Lung (tissue), 12 donors: Measurements from ENCODE around the gene CELSR1. TPM values are rescaled to one million over a fixed set of nuclear protein-coding genes. Genes with fewer than 3 reads are reported as not detected.

ENCODE experiments used
- ATAC-seq: fragments of 200-7000 bp; cut with Tn5 transposase; one replicate; pipeline ENCODE4 v1.9.1; 2020; ENCODE audit warnings: moderate number of reproducible peaks; ENCODE audit not compliant: insufficient read depth, low FRiP score
- DNase-seq, 3 donors: peaks; one replicate each; pipeline ENCODE4 v3.0.0-alpha.2; 2013 to 2017
- H3K27ac ChIP-seq, 2 donors: one replicate each; pipeline ENCODE4 v1.5.1; 2013; ENCODE audit warnings: mild to moderate bottlenecking in 2 of 2, moderate library complexity in 2 of 2, control low read depth in 1 of 2, inconsistent platforms in 1 of 2, low read depth in 1 of 2, low read length in 1 of 2
- H3K27me3 ChIP-seq, 3 donors: one replicate each; pipeline ENCODE4 v1.5.1; 2013; ENCODE audit warnings: low read length in 2 of 3; ENCODE audit not compliant: control insufficient read depth in 3 of 3, insufficient read depth in 3 of 3
- H3K36me3 ChIP-seq, 4 donors: one replicate each; pipeline ENCODE4 v1.5.1; 2013; ENCODE audit warnings: low read length in 4 of 4, mild to moderate bottlenecking in 1 of 4, moderate library complexity in 1 of 4; ENCODE audit not compliant: control insufficient read depth in 4 of 4, insufficient read depth in 4 of 4
- H3K4me1 ChIP-seq, 5 donors: one replicate each; pipeline ENCODE4 v1.5.1; 2013; ENCODE audit warnings: low read length in 5 of 5, mild to moderate bottlenecking in 2 of 5, moderate library complexity in 1 of 5; ENCODE audit not compliant: control insufficient read depth in 5 of 5, insufficient read depth in 5 of 5
- H3K4me3 ChIP-seq: one replicate; pipeline ENCODE4 v1.5.1; 2013; ENCODE audit warnings: mild to moderate bottlenecking, control low read depth, moderate library complexity
- H3K9ac ChIP-seq, 2 donors: one replicate each; pipeline ENCODE4 v1.5.1; 2013; ENCODE audit warnings: low read length in 2 of 2, control low read depth in 1 of 2; ENCODE audit not compliant: insufficient read depth in 1 of 2
- H3K9me3 ChIP-seq, 4 donors: one replicate each; pipeline ENCODE4 v1.5.1; 2013; ENCODE audit warnings: low read length in 3 of 4, mild to moderate bottlenecking in 1 of 4, moderate library complexity in 1 of 4; ENCODE audit not compliant: control insufficient read depth in 4 of 4, insufficient read depth in 3 of 4
- CTCF ChIP-seq: IDR thresholded peaks from 2 replicates; pipeline ENCODE4 v1.5.1; 2012; ENCODE audit warnings: mild to moderate bottlenecking; ENCODE audit errors: control extremely low read depth, extremely low read depth
- WGBS, 2 donors: extraction: QIAGEN DNeasy Blood & Tissue Kit; methylation state at CpG; one replicate each; pipeline ENCODE4 v1.1.7; 2013; 5-methylcytosine and 5-hydroxymethylcytosine counted together
- polyA plus RNA-seq, 2 donors: library from polyadenylated mRNA; stranded (reverse); fragments of 200-250 nt; gene quantifications; one replicate each; pipeline ENCODE4 v1.2.1, GENCODE V29; 2013
- total RNA-seq, 2 donors: library from RNA; depleted of rRNA in 1 of 2; stranded (reverse); fragments of >200 nt in 1 of 2; gene quantifications; one replicate each; pipeline ENCODE4 v1.2.1, GENCODE V29; 2014 to 2021
- donor health status: control.
- donor health status: control.
- donor health status: Bipolar disorder and iron deficiency.
- donor health status: healthy.
- donor health status: DM: yes; HTN: yes; CAD: no.

The CELSR1 gene
- total and polyA plus RNA-seq, 4 donors = 14.0 to 65.9 (median 32.7) TPM

DNA sequence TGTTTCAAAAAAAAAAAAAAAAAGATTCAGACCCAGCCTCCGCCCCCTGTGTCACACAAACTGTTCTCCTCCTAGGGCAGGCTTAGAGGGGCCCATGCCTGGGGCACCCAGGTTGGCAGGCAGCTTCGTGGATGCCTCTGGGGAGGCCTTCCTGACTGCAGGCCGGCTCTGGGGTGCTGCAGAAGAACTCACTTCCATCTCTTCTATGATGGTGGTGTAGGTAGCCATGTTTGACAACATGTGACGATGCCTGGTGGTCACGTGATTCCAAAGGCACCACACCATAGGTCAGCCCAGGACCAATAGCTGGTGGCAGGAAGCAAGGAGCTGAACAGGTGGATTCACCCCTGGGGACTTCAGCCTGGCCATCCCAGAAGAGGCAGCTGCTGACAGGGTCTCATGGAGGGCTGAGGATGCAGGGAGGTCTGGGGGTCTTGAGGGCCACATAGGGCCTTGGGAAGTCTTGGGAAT, 24.1 kb upstream of the CELSR1 start:
- no peak overlapping the region for H3K9ac ChIP-seq
- no peaks in the 10 kb centered on the region for H3K27me3 ChIP-seq
- DNase-seq (no peak), ATAC-seq (no peak)
- WGBS, 2 donors = 70 to 84% methylated on average over 5 of the region's 5 CpGs
- H3K9me3 ChIP-seq = peaks cover 0 to 7% (median 0%) of the 10 kb centered on the region in 4 donors
- TF ChIP-seq CTCF = no peak
- no peaks in the 10 kb centered on the region for H3K36me3 ChIP-seq
- no peak overlapping the region for H3K27ac ChIP-seq
- peaks cover 0 to 11% (median 0%) of the 10 kb centered on the region in 5 donors for H3K4me1 ChIP-seq
- H3K4me3 ChIP-seq = no peak overlapping the region

- Histone ChIP-seq H3K4me1 (peaks cover 0 to 11% (median 0%) of the 10 kb centered on the region in 5 donors), H3K9ac (no peak overlapping the region), H3K9me3 (peaks cover 0 to 7% (median 0%) of the 10 kb centered on the region in 4 donors), H3K4me3 (no peak overlapping the region), H3K36me3 (no peaks in the 10 kb centered on the region), H3K27ac (no peak overlapping the region), H3K27me3 (no peaks in the 10 kb centered on the region)
- DNase-seq (no peak), ATAC-seq (no peak)
- 62 to 76% methylated on average over 14 of the region's 14 CpGs for WGBS, 2 donors
- no peak for TF ChIP-seq CTCF
Measured at GRCh38 chr22:46560696-46561295, 23.4 kb upstream of the CELSR1 start.

DNA sequence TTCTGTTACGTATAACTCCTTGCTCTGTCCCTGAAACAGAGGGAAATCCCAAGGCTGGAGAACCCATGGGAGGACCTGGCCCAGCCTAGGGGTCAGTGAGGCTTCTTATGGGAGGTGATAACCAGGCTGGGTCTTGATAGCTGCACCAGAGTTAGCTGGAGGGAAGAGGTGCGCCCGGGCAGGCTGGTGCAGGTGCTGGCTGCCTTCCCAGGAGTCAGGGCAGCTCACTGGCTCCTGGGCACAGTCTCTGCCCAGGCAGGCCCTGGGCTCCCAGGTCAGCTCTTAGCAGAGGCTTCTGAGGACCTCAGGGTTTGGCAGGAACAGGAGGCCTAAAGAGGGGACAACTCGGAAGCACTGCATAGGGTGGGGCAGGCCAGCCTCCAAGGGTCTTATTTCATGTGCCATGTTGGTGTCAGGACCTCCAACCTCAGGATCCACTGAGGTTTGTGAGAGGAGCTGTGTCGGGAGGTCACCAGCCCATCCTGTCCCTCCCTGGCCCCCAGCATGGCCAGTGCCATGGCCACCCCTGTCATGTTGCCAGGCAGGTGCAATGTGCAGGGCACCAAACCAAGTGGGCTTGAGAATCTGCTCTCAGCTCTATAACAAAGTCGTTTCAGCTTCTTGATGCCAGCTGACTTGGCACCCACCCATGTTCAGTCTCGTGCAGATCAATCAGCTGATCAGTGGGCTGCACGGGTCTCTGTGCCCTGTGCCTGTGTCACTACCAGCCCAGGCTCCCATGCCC, 20.5 kb upstream of the CELSR1 start:
- ATAC-seq (no peak), DNase-seq (no peak)
- no peaks in the 10 kb centered on the region for H3K27me3 ChIP-seq
- no peak overlapping the region for H3K9ac ChIP-seq
- H3K4me3 ChIP-seq = no peak overlapping the region
- whole genome bisulfite sequencing, 2 donors = 65 to 79% methylated on average over 8 of the region's 8 CpGs
- H3K36me3 ChIP-seq = no peaks in the 10 kb centered on the region
- H3K27ac ChIP-seq = peak overlapping the region in 1 of 2 donors; percentile 61
- peaks cover 0 to 11% (median 3%) of the 10 kb centered on the region in 4 donors for H3K9me3 ChIP-seq
- peaks cover 0 to 3% (median 0%) of the 10 kb centered on the region in 5 donors for H3K4me1 ChIP-seq
- TF ChIP-seq CTCF = no peak
